HG03442 (cell line): ENCODE measurements around the gene IL4I1.
"Not testable (repeated sequence)": the region's sequence is repeated elsewhere in the genome, so short reads cannot be mapped to it uniquely, and the experiment has no call there.

Source experiments
- ATAC-seq: cut with Tn5 transposase; IDR thresholded peaks from one replicate; pipeline ENCODE4 v1.9.1; 2021; ENCODE audit warnings: mild to moderate bottlenecking, moderate library complexity; ENCODE audit not compliant: unreplicated experiment

The IL4I1 gene, protein sequence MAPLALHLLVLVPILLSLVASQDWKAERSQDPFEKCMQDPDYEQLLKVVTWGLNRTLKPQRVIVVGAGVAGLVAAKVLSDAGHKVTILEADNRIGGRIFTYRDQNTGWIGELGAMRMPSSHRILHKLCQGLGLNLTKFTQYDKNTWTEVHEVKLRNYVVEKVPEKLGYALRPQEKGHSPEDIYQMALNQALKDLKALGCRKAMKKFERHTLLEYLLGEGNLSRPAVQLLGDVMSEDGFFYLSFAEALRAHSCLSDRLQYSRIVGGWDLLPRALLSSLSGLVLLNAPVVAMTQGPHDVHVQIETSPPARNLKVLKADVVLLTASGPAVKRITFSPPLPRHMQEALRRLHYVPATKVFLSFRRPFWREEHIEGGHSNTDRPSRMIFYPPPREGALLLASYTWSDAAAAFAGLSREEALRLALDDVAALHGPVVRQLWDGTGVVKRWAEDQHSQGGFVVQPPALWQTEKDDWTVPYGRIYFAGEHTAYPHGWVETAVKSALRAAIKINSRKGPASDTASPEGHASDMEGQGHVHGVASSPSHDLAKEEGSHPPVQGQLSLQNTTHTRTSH

DNA sequence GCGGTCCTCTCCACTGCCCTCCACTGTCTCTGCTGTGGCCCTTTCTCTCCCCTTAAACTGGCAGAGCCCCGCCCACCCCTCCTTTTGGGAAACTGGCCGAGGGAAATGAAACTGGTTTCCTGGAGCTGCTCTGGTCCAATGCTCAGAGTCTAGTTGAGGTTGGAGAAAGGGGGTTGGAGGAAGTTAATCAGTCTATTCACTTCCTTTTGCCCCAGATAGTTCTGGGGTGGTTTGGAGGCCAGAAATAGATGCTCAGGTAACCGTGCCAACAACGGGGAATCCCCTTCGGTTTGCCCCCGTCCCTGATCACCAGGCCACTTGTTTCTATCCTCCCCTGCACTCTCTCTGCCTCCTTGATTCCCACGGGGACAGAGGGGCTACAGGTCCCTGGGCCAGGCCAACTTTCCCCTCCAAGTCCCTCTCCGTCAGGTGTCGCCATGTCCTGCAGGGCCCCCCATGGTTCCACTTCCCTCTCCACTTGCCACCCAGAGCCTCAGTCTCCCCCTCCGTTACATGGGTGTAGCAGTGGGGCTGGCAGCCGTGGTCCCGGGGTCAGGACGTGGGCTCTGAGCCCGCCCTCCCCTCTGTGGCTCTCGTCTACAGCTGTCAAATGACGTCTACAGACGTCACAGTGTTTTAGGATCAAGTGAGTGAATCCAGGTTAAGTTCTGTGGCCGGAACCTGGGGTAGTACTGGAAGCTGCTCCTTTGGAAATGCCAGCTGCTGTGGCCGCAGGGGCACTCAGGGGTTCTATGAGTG is at the start of gene IL4I1:
TSS of gene IL4I1 (minus strand) at position 25 of the 759 bp plus-strand sequence. CDS start 727 bp downstream, outside the sequence.
- peak; percentile 42 for ATAC-seq

DNA sequence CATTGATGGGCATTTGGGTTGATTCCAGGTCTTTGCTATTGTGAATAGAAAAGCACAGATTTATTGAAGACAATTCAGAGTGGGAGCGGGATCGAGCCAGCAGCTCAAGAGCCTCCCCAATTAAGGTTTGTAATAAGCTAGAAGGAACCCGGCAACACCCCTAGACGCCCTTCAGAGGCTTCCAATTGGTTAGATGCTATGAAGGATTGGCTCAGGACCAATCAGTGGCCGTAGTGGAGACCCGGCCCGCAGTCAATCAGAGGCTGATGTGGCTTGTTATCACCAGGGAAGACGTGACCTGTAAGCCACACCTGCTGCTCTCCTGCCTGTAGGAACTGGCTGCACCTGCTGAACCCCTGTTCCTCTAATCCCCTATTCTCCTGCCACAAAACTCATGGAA is 49.7 kb upstream of the IL4I1 start:
- ATAC-seq: no peak

DNA sequence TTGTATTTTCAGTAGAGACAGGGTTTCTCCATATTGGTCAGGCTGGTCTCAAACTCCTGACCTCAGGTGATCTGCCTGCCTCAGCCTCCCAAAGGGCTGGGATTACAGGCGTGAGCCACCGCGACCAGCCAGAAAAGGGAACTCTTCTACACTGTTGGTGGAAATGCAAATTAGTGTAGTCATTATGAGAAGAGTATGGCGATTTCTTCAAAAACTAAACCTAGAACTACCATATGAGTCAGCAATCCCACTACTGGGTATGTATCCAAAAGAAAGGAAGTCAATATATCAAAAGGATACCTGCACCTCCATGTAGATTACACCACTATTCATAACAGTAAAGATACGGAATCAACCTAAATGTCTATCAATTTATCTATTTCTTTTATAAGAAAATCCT is 47.9 kb upstream of the IL4I1 start:
- not testable (repeated sequence) for ATAC-seq

DNA sequence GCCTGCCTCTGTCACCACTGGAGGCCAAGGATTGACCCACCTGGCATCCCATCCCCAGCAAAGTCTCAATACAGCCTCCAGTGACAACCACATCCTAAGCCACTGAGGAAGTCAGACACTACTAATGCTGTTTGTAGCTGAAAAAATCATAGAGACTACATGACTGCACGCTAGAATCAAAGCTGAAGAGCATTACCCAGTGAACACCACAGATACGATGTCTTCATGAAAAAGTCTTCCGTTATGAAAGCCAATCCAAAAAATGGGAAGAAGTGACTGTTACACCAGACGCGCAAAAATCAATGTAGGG is 43.8 kb upstream of the IL4I1 start:
- ATAC-seq: no peak

DNA sequence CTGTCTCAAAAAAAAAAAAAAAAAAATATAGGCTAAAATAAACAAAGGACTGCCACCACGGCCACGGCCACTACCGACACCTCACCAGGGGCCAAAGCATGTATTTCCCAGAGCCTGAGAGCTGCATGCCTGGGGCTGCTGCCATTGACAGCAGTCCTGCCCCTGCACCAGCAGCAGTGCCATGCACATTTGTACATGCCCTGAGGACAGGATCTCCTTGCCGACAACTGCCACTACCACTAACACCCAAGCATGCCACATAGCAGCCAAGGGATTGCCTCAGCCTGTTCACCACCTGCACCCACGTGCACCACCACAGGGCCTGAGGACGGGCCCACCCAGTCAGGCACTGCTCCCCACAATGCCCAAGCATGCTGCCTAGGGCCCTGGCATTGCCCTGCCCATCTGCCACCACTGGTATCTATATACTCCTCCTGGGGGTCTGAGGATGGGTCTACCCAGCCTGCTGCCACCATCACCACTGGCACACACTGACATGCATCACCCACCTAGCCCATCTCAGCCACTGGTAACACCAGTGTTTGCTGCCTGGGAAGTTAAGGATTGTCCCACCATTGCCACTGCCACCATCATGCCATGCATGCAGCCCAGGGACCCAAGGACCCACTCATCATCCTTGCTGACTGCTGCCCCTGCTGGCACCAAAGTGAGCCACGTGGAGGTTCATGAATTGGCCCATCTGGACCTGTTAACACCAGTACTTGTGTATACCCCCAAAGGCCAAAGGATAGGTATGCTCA is 43.2 kb upstream of the IL4I1 start:
- ATAC-seq: no peak

DNA sequence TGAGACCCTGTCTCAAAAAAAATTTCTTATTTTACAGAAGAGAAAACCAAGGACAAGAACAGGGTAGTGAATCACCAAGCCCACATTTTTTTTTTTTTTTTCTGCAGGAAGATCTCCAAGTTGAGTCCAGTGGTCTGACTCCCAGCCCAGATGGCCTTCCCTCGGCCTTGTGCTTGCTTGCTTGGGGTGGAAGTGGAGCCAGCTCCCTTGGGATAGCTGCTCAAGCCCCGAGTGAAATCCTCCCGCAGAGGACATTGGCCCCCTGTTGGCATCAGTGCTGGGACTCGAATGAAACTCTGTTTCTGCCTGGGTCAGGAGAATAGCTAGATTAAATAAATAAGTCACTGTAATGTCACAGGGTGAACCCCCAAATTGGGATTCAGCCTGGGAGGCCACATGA is 42.0 kb upstream of the IL4I1 start:
- ATAC-seq: no peak

DNA sequence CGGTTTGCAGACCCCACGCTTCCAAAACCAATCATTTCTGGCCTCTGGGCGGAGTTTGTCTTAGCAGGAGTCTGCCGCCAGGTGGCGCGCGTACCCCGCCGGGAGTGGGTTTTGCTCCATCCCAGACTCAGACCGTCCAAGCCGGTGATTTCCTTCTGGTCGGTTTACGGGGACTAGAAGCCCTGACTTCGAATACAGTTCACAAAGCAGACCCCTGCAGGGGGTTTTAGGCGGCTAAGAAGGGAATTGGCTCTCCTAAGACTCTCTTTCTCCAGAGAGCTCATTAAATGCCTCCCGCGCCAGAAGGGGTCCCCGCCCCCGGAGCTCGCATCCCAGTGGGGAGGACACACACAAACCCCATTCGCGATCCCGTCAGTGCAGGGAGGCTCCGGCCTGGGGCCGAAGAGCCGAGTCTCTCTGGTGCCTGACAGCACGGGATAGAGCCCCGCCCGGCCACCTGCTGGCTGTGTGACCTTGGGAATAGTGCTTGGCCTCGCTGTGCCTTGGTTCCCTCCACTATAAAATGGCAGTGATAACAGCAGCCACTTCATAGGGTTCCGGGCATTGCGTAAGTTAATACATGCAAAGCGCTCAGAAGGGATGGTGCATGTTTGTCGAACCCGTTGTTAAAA is 41.2 kb upstream of the IL4I1 start:
- ATAC-seq: no peak

DNA sequence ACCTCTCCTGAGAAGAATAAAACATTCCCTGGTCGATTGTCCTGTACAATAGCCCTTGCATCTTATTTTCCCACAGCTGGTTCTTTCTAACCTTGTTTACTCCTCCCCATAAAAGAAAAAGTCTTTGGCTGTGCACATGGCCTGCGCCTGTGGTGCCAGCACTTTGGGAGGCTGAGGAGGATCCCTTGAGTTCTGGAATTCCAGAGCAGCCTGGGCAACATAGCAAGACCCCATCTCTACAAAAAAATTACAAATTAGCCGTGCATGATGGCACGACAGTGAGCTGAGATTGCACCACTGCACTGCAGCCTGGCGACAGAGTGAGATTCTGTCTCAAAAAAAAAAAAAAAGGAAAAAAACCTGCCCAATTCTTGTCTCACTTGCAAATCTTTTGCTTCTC is 39.9 kb upstream of the IL4I1 start:
- ATAC-seq: no peak

DNA sequence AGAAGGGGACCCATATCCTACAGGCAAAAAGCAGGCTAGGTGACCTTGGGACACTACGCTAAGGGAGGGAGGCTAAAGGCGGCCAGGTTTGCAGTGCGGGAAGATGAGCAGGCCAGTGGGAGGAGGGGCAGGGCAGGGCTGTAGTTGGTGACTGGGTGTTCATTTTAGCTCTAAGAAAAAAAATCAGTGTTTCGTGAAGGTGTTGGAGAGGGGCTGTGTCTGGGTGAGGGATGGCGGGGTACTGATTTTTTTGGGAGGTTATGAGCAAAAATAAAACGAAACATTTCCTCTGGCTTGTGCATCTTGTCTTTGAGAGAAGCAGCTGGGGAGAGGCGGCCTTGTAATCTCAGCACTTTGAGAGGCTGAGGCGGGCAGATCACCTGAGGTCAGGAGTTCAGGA is 37.0 kb upstream of the IL4I1 start:
- no peak for ATAC-seq

DNA sequence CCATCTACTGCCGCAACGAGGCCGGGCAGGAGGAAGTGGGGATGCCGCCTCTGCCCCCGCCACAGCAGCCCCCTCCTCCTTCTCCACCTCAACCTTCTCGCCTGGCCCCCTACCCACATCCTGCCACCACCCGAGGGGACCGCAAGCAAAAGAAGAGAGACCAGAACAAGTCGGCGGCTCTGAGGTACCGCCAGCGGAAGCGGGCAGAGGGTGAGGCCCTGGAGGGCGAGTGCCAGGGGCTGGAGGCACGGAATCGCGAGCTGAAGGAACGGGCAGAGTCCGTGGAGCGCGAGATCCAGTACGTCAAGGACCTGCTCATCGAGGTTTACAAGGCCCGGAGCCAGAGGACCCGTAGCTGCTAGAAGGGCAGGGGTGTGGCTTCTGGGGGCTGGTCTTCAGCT is 36.0 kb upstream of the IL4I1 start:
- ATAC-seq: no peak

DNA sequence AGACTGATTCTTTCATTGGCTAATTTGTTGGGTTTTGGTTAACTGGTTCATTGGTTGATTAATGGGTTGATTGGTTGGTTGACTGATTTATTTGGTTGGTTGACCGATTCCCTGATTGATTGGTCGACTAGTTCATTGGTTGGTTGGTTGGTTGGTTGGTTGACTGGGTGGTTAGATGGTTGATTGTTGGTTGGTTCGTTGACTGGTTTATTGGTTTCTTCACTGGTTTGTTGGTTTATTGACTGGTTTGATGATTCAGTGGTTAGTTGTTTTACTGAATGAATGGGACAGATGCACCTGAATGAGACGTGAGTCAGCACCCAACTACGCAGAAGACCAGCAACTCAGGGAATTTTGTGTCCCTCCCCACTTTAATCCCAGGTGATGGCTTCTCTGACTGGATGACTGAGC is 35.4 kb upstream of the IL4I1 start:
- ATAC-seq: no peak

DNA sequence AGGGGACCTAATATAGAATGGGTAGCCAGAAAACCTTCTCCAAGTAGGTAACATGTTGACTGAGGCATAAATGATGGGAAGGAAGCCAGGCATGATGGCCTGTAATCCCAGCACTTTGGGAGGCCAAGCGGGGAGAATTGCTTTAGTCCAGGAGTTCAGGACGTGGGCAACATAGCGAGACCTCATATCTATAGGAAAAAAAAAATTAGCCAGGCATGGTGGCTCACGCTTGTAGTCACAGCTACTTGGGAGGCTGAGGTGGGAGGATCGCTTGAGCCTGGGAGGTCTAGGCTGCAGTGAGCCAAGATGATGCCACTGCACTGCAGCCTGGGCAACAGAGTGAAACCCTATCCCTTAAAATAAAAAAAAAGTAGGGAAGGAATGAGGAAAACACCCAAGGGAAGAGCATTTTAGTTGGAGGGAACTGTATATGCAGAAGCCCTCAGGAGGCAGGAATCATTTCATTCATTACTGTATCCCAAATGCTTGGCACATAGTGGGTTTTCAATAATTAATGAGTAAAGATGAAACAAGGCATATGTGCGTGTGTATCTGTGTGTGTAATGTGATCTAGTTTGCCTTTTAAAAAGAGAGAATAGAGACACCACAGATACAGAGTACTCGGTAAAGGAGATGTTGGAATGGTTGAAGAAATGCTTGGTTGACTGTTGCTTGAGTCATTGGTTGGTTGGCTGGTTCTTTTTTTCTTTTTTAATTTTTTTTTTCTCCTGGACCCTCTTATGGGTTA is 34.8 kb upstream of the IL4I1 start:
- no peak for ATAC-seq

DNA sequence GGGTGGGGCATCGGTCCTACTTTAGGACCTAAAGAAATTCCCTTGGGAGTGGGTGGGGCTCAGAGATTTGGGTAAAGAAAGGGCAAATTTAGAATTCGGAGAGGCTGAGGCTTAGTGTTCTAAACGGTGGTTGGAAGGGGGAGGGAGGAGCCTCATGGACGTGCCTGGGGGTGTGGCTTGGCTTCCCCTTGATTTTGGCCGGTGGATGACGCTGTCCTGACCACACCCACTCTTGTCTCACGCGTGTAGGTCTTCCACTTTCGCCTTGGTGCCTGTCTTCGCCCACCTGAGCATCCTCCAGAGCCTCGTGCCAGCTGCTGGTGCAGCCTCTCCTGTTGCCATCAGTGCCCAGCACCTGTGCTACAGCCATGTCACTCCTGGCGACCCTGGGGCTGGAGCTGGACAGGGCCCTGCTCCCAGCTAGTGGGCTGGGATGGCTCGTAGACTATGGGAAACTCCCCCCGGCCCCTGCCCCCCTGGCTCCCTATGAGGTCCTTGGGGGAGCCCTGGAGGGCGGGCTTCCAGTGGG is 33.9 kb upstream of the IL4I1 start:
- no peak for ATAC-seq

DNA sequence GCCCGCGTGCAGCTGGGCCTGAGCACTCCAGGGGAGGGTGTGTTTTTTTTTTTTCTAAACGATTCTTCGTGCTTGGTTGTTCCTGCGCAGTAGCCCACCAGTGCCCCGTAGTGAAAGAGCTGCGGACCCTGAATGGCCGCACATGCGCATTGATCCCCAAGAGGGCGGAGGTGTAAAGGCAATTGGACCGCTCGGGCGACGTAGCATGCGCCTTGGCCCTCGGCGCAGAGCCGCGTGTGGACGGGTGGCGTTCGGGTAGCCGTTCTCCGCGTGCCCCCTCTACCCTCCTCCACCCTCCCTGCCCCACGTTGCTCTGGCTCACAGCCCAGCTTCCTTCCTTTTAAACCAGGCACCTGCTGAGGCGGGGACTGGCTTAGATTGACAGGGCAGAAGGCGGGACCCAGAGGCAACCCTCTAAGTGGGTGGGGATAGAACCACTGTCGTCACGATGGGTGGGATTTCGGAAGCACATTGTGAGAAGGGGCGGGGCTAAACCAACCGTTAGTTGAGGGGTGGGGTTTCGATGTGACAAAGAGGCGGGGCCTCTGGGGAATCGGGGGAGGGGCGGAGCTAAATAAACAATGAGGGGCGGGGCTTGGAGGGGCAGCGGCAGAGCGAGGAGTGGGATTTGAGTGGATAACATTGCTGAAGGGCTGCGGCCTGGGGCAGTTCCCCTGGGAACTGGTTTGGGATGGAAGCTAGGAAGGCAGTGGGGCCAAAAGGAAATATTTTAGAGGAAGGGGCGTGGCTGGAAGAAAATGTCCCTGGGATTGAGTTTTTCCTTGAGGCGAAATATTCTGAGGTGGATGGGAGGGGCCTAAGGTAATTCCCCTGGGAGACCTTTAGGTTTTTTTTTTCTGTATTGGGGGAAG is 33.2 kb upstream of the IL4I1 start:
- ATAC-seq: peak; percentile 66

DNA sequence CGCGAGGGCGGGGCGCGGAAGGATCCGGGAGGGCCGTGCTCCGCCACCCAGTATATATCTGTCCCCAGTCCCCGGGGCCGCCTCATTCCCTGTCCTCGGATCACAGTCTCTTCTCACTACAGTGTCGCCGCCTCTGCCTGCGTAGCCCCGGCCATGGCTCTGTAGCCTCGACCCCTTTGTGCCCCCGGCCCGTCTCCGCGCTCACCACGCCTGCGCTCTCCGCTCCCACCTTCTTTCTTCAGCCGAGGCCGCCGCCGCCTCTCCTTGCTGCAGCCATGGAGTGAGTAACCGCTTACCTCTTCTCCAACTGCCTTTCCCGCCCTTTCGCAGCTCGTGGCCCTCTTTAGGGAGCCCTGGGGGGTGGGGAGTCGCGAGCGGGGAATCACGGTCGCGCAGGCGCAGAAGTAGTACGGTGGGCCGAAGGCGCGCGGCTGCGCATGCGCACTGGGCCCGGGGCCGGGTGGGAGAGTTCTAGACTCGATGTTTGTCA is 32.5 kb upstream of the IL4I1 start, which contains the start of the genes ATF5 and NUP62:
TSS of gene ATF5 (plus strand) at position 85 of the 490 bp plus-strand sequence. CDS start 1,646 bp downstream, outside the sequence.
TSS of gene NUP62 (minus strand) at position 384 of the 490 bp plus-strand sequence. CDS start 19,697 bp downstream, outside the sequence.
- ATAC-seq: peak; percentile 39

DNA sequence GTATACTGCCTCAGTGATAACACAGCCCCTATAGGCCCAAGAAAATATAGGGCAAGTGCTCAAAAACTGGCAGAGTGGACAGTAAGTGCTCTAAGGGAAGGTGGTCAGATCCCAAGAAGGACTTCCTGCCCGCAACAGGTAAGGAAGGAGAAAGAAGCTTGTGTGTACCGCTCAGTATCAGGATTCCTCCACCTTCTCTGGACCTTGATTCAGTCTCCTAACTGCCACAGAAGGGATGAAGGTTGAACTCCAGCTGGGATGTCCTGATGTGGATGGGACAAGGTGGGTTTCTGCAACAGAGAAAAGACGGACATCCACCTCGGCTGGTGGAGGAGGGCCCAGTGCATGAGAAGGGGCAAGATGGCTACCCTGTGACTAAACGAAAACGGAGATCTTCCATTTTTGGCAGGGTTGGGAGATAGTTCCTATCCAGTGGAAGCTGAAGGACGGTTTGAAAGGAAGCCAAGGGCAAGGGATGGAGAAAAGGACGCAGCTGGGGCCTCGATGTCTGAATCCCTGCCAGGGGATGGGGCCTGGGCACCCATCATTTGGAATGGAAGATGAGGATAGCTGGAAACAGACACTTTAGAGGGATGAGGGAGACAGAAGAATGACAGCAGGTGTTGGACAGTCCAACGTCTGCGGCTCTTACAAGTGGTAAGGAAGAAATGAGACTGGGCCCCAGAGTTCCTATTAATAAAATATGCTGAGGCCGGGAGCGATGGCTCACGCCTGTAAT is 31.0 kb upstream of the IL4I1 start:
- no peak for ATAC-seq

DNA sequence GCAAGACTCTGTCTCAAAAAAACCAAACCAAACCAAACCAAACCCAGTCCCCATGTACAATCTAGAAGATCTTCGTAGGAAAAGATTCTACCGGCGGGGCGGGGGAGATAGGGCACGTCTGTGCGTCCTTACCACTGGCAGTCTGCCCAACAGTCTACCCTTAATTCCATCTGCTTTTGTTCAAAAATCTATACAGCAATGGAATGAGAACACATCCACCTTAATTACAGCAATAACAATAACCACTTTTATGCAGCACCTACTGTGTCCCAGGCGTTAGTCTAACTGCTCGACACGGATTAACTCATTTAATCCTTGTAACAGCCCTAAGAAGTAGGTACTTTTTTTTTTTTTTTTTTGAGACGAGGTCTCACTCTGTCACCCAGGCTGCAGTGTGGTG is 29.8 kb upstream of the IL4I1 start:
- ATAC-seq: no peak

DNA sequence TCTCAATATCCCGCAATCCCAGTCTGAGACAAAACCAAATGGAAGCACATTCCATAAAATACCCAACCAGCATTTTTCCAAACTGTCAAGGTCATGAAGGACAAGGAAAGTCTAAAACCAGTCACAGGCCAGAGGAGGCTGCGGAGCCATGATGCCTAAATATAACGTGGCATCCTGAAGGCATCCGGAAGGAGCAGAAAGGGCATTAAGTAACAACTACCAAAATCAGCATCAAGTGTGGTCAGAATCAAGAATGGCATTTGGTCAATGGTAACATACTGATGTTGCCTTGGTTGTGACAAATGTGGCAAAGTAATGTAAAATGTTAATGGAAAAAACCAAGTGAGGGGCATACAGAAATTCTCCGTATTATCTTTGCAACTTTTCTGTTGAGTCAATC is 28.8 kb upstream of the IL4I1 start:
- ATAC-seq: no peak
